ENCODE results near the gene OR2V2.

DNA sequence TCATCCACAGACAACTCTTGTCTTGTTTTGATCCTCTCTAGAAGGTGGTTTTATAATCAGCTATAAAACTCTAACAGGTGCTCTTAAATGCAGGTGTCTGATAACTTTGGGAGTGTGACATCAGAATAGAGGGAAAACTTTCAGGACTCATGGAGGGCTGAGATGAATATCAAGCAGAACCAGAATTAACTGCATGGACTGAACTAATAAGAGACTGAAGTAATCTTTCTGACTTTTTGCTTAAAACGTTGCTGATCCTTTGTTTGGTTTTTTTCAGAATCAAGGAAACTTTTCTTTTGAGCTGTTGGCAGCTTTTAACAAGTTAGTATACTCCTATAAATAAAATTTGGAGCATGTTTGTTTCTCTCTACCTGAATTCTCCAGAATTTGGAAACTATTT, 2.3 kb upstream of the OR2V2 start:
- TF ChIP-seq CTCF (IDR thresholded peaks at IDR 0.05) (no peak), POLR2AphosphoS5 (IDR thresholded peaks at IDR 0.05) (no peak), POLR2A (IDR thresholded peaks at IDR 0.05) (no peak)

Measured in gastroesophageal sphincter (tissue), 3 donors.